ENCODE measurements around the gene ARID1B.

DNA sequence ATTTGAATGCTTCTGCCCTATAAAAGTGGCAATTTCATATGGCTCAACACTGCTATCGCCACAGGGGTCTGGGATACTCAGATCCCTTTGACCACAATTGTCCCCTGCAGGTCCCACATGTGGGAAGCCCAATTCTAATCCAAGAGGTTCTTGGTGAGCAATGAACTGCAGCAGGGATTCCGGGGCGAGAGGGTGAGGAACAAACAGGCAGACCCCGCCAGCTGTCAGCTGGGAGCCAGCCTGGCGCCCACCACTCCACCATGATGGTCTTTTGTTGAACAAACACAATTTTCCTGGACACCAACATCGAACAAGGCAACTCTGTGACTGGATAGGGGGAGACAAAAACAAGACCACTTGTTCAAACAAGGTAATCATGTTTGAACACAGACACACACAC lies 465.6 kb downstream of the ARID1B start:
- TF ChIP-seq, protein P1, sequence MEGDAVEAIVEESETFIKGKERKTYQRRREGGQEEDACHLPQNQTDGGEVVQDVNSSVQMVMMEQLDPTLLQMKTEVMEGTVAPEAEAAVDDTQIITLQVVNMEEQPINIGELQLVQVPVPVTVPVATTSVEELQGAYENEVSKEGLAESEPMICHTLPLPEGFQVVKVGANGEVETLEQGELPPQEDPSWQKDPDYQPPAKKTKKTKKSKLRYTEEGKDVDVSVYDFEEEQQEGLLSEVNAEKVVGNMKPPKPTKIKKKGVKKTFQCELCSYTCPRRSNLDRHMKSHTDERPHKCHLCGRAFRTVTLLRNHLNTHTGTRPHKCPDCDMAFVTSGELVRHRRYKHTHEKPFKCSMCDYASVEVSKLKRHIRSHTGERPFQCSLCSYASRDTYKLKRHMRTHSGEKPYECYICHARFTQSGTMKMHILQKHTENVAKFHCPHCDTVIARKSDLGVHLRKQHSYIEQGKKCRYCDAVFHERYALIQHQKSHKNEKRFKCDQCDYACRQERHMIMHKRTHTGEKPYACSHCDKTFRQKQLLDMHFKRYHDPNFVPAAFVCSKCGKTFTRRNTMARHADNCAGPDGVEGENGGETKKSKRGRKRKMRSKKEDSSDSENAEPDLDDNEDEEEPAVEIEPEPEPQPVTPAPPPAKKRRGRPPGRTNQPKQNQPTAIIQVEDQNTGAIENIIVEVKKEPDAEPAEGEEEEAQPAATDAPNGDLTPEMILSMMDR (IDR thresholded peaks at IDR 0.05), result no peak
- TF ChIP-seq POLR2A (IDR thresholded peaks at IDR 0.05) (no peak), POLR2AphosphoS5 (IDR thresholded peaks at IDR 0.05) (no peak)

All from transverse colon (tissue), 4 donors.